A549 treated with AZD2906 at 1 μM for 4 hours (cell line): Measurements from ENCODE around the gene TNNT2. TPM values are rescaled to one million over a fixed set of nuclear protein-coding genes. Genes with fewer than 3 reads are reported as not detected.

Experiments
- total RNA-seq: library from RNA; stranded (reverse); fragments of 200-300 nt; extraction: Qiagen RNA extraction; gene quantifications from 5 replicates; pipeline ENCODE4 v1.2.3, GENCODE V29; 2022

Gene TNNT2
- 0.14 to 0.40 TPM (median 0.20 TPM) in 5 replicates for total RNA-seq

GRCh38 chr1:201377611-201378092 is at the start of gene TNNT2:
Gene TNNT2, minus strand, starts transcription at chr1:201377680. Its CDS starts 4,426 bp downstream, at chr1:201373254.

GRCh38 chr1:201399018-201399351 is 21.5 kb upstream of the TNNT2 start, which contains the start of gene LAD1:
Gene LAD1, minus strand, starts transcription at chr1:201399324. Its CDS starts 18 bp downstream, at chr1:201399306.

Other genes starting within 250 kb of the TNNT2 start
- gene TMEM9, start 223.2 kb downstream of the TNNT2 start, total RNA-seq: 81.1 to 84.2 TPM (median 83.4 TPM) in 5 replicates
- 0.31 to 0.71 TPM (median 0.56 TPM) in 5 replicates for gene IGFN1, start 186.9 kb downstream of the TNNT2 start, total RNA-seq
- 0.02 to 0.07 TPM (median 0.05 TPM) in 5 replicates for gene PKP1, start 94.2 kb downstream of the TNNT2 start, total RNA-seq
- gene LAD1, start 21.6 kb upstream of the TNNT2 start, total RNA-seq: 0.63 to 1.3 TPM (median 1.0 TPM) in 5 replicates
- not detected in 5 replicates for gene TNNI1, start 44.0 kb upstream of the TNNT2 start, total RNA-seq
- gene PHLDA3, start 91.5 kb upstream of the TNNT2 start, total RNA-seq: 93.9 to 183 TPM (median 154 TPM) in 5 replicates
- gene CSRP1, start 129.4 kb upstream of the TNNT2 start, total RNA-seq: 364 to 621 TPM (median 381 TPM) in 5 replicates
- 4.2 to 7.5 TPM (median 6.0 TPM) in 5 replicates for gene NAV1, start 161.4 kb upstream of the TNNT2 start, total RNA-seq